ENCODE measurements around the gene A1BG. TPM values are rescaled to one million over a fixed set of nuclear protein-coding genes. Genes with fewer than 3 reads are reported as not detected.

A1BG gene
- total and polyA plus RNA-seq, 7 experiments from 2014 or later: 7.0 to 60.1 (median 16.2) TPM

DNA sequence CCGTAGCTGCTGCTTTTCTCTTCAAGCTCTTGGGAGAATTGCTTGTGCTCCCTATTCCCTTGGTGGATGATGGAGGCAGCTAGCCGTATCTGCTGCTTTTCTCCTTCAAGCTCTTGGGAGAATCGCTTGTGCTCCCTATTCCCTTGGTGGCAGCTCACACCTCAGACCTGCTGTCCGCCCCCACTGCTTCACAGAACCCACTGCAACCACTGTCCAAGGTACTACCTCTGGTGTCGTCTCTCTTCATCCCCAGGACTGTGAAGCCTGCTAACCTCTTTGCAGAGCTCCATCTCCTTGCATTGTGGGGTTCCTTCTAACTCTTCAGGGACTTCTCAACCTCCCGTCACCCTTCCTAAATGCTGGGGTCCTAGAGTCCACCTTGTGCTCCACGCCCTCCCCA, 52.7 kb downstream of the A1BG start:
- Histone ChIP-seq H3K4me3 (ENCODE audit: low read length) (no peak overlapping the region), H3K27me3 (ENCODE audit: control insufficient read depth in 2 of 2, insufficient read depth in 2 of 2, low read length in 2 of 2) (no peaks in the 10 kb centered on the region), H3K27ac (ENCODE audit: low read depth, low read length) (no peak overlapping the region), H3K36me3 (ENCODE audit: control insufficient read depth in 2 of 3, insufficient read depth in 3 of 3, low read length in 3 of 3) (peaks cover 0 to 34% (median 4%) of the 10 kb centered on the region in 3 experiments), H3K9me3 (ENCODE audit: control insufficient read depth in 2 of 3, low read length in 3 of 3) (peaks cover 0 to 4% (median 0%) of the 10 kb centered on the region in 3 experiments), H3K4me1 (ENCODE audit: control insufficient read depth in 2 of 2, insufficient read depth in 2 of 2, low read length in 2 of 2) (peaks cover 0 to 7% of the 10 kb centered on the region in 2 donors)
- POLR2A ChIA-PET: interaction anchor here (0.5 to 1.4 kb wide), 4 partner anchors 13 to 62 kb away, joined by 3 to 4 read pairs (median 3); partner anchors contain the start of genes ZNF497, ZNF8 and ZSCAN22
- Mint-ChIP-seq H3K4me3 (no peak overlapping the region), H3K27me3 (no peaks in the 10 kb centered on the region), H3K36me3 (peaks cover 3 to 75% (median 54%) of the 10 kb centered on the region in 5 donors), H3K27ac (peak overlapping the region in 1 of 9 donors; percentile 17), H3K4me1 (peaks cover 11 to 18% (median 17%) of the 10 kb centered on the region in 7 donors), H3K9me3 (peaks cover 0 to 37% (median 8%) of the 10 kb centered on the region in 11 donors)
- DNase-seq (no peak), ATAC-seq (no peak)
- intact Hi-C loops (cut with micrococcal nuclease): no loop called here
- CTCF ChIA-PET: no interaction called here

DNA sequence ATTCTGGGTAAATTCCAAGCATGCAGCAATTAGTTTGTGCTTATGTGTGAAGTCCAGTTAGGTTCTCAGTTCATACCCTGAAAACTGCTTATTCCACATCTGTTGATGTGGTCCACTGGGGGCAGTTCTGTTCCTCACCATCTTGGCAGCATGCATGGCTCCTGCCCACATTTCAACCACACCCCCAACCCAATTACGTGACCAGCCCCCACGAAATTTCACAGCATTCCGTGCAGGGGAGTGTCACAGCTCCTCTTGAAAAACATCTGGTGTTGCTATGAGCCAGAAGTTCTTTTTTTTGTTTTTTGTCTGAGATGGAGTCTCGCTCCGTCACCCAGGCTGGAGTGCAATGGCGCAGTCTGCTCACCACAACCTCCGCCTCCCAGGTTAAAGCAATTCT, 57.2 kb downstream of the A1BG start:
- Histone ChIP-seq H3K27ac (ENCODE audit: low read depth, low read length) (no peak overlapping the region), H3K4me1 (ENCODE audit: control insufficient read depth in 2 of 2, insufficient read depth in 2 of 2, low read length in 2 of 2) (no peaks in the 10 kb centered on the region), H3K36me3 (ENCODE audit: control insufficient read depth in 2 of 3, insufficient read depth in 3 of 3, low read length in 3 of 3) (peaks cover 10 to 76% (median 17%) of the 10 kb centered on the region in 3 experiments), H3K4me3 (ENCODE audit: low read length) (no peak overlapping the region), H3K9me3 (ENCODE audit: control insufficient read depth in 2 of 3, low read length in 3 of 3) (peaks cover 0 to 42% (median 6%) of the 10 kb centered on the region in 3 experiments), H3K27me3 (ENCODE audit: control insufficient read depth in 2 of 2, insufficient read depth in 2 of 2, low read length in 2 of 2) (no peaks in the 10 kb centered on the region)
- Mint-ChIP-seq H3K36me3 (peaks cover 35 to 88% (median 78%) of the 10 kb centered on the region in 5 donors), H3K27ac (no peak overlapping the region), H3K4me3 (no peak overlapping the region), H3K9me3 (peaks cover 0 to 81% (median 41%) of the 10 kb centered on the region in 11 donors), H3K4me1 (peaks cover 0 to 11% (median 0%) of the 10 kb centered on the region in 7 donors), H3K27me3 (no peaks in the 10 kb centered on the region)
- no peak for DNase-seq
- no peak for ATAC-seq
- intact Hi-C loops (cut with micrococcal nuclease): no loop called here
- ChIA-PET POLR2A (no interaction called here), CTCF (no interaction called here)

Small RNA genes lying within 50 kb of the gene (microRNA-seq; reads per million reads assigned to microRNA genes)
- gene MIR4754 (ENCODE audit: borderline microRNAs expressed): not detected
- gene MIR6806 (ENCODE audit: borderline microRNAs expressed): not detected

Other genes with a start within 250 kb of the A1BG start
- 10 to 100 TPM in 3 of 5 experiments, 1 to 10 TPM in 2; 2.8 to 17.1 (median 15.1) TPM for gene ZNF329, start 202.7 kb downstream of the A1BG start, total RNA-seq
- gene ZNF329, start 202.7 kb downstream of the A1BG start, polyA plus RNA-seq: 10 to 100 TPM in 1 of 2 donors, 1 to 10 TPM in 1; 8.2 to 12.6 TPM
- 10 to 100 TPM; 20.1 to 91.1 (median 52.7) TPM for gene ZNF274, start 170.4 kb downstream of the A1BG start, total RNA-seq
- 10 to 100 TPM; 41.7 to 53.9 TPM for gene ZNF274, start 170.4 kb downstream of the A1BG start, polyA plus RNA-seq
- gene ZNF544, start 124.6 kb downstream of the A1BG start, total RNA-seq: 10 to 100 TPM; 19.7 to 60.7 (median 42.1) TPM
- gene ZNF544, start 124.6 kb downstream of the A1BG start, polyA plus RNA-seq: 10 to 100 TPM; 21.6 to 30.8 TPM
- gene ZNF8, start 74.5 kb downstream of the A1BG start, total RNA-seq: 10 to 100 TPM in 2 of 5 experiments, 1 to 10 TPM in 3; 5.2 to 10.5 (median 10.0) TPM
- gene ZNF8, start 74.5 kb downstream of the A1BG start, polyA plus RNA-seq: 1 to 10 TPM in 1 of 2 donors, under 1 TPM in 1; 0.97 to 1.4 TPM
- 100 to 1,000 TPM in 2 of 5 experiments, 10 to 100 TPM in 3; 59.7 to 122 (median 65.4) TPM for gene ERVK3-1, start 48.1 kb downstream of the A1BG start, total RNA-seq
- 10 to 100 TPM; 68.2 to 88.7 TPM for gene ERVK3-1, start 48.1 kb downstream of the A1BG start, polyA plus RNA-seq
- 1 to 10 TPM; 1.1 to 6.0 (median 4.5) TPM for gene ZSCAN22, start 26.5 kb downstream of the A1BG start, total RNA-seq
- gene ZSCAN22, start 26.5 kb downstream of the A1BG start, polyA plus RNA-seq: 1 to 10 TPM; 1.3 to 3.6 TPM
- gene ZNF497, start 9.3 kb upstream of the A1BG start, total RNA-seq: 1 to 10 TPM; 1.0 to 2.7 (median 1.8) TPM
- gene ZNF497, start 9.3 kb upstream of the A1BG start, polyA plus RNA-seq: 1 to 10 TPM; 1.9 to 2.9 TPM
- gene ZNF837, start 27.5 kb upstream of the A1BG start, total RNA-seq: 1 to 10 TPM; 1.4 to 4.3 (median 2.4) TPM
- 10 to 100 TPM in 1 of 2 donors, 1 to 10 TPM in 1; 6.9 to 15.6 TPM for gene ZNF837, start 27.5 kb upstream of the A1BG start, polyA plus RNA-seq
- gene RPS5, start 33.8 kb upstream of the A1BG start, total RNA-seq: 1,000 to 10,000 TPM in 4 of 5 experiments, 100 to 1,000 TPM in 1; 911 to 1,684 (median 1,502) TPM
- 1,000 to 10,000 TPM; 1,774 to 1,925 TPM for gene RPS5, start 33.8 kb upstream of the A1BG start, polyA plus RNA-seq
- under 1 TPM in 4 of 5 experiments, not detected in 1; 0.32 to 0.53 (median 0.50) TPM for gene RNF225, start 42.2 kb upstream of the A1BG start, total RNA-seq
- not detected for gene RNF225, start 42.2 kb upstream of the A1BG start, polyA plus RNA-seq
- 10 to 100 TPM in 1 of 5 experiments, 1 to 10 TPM in 4; 4.2 to 12.1 (median 8.8) TPM for gene ZNF584, start 55.2 kb upstream of the A1BG start, total RNA-seq
- 1 to 10 TPM; 6.5 to 7.0 TPM for gene ZNF584, start 55.2 kb upstream of the A1BG start, polyA plus RNA-seq
- gene ZNF132, start 86.7 kb upstream of the A1BG start, total RNA-seq: 10 to 100 TPM in 2 of 5 experiments, 1 to 10 TPM in 3; 1.2 to 12.9 (median 4.9) TPM
- 1 to 10 TPM; 2.4 to 3.6 TPM for gene ZNF132, start 86.7 kb upstream of the A1BG start, polyA plus RNA-seq
- 10 to 100 TPM in 3 of 5 experiments, 1 to 10 TPM in 2; 9.1 to 13.9 (median 11.8) TPM for gene ZNF324B, start 98.1 kb upstream of the A1BG start, total RNA-seq
- 1 to 10 TPM; 1.7 to 3.5 TPM for gene ZNF324B, start 98.1 kb upstream of the A1BG start, polyA plus RNA-seq
- gene ZNF324, start 113.6 kb upstream of the A1BG start, total RNA-seq: 10 to 100 TPM; 14.2 to 28.0 (median 23.4) TPM
- gene ZNF324, start 113.6 kb upstream of the A1BG start, polyA plus RNA-seq: 10 to 100 TPM in 1 of 2 donors, 1 to 10 TPM in 1; 9.3 to 20.8 TPM
- 10 to 100 TPM in 4 of 5 experiments, 1 to 10 TPM in 1; 9.5 to 20.0 (median 15.1) TPM for gene ZNF446, start 122.9 kb upstream of the A1BG start, total RNA-seq
- 1 to 10 TPM; 3.2 to 6.0 TPM for gene ZNF446, start 122.9 kb upstream of the A1BG start, polyA plus RNA-seq
- 10 to 100 TPM in 3 of 5 experiments, 1 to 10 TPM in 2; 5.9 to 14.1 (median 12.6) TPM for gene SLC27A5, start 158.5 kb upstream of the A1BG start, total RNA-seq
- 10 to 100 TPM; 18.4 to 26.9 TPM for gene SLC27A5, start 158.5 kb upstream of the A1BG start, polyA plus RNA-seq
- 10 to 100 TPM in 3 of 5 experiments, 1 to 10 TPM in 2; 9.8 to 19.2 (median 17.0) TPM for gene ZBTB45, start 166.3 kb upstream of the A1BG start, total RNA-seq
- gene ZBTB45, start 166.3 kb upstream of the A1BG start, polyA plus RNA-seq: 1 to 10 TPM; 5.1 to 6.5 TPM
- 100 to 1,000 TPM; 396 to 564 (median 435) TPM for gene TRIM28, start 190.6 kb upstream of the A1BG start, total RNA-seq
- gene TRIM28, start 190.6 kb upstream of the A1BG start, polyA plus RNA-seq: 10 to 100 TPM; 55.3 to 88.8 TPM
- 100 to 1,000 TPM in 1 of 5 experiments, 10 to 100 TPM in 4; 64.3 to 131 (median 71.2) TPM for gene CHMP2A, start 201.6 kb upstream of the A1BG start, total RNA-seq
- 100 to 1,000 TPM; 167 to 193 TPM for gene CHMP2A, start 201.6 kb upstream of the A1BG start, polyA plus RNA-seq
- gene UBE2M, start 205.1 kb upstream of the A1BG start, total RNA-seq: 10 to 100 TPM; 37.1 to 92.1 (median 55.8) TPM
- gene UBE2M, start 205.1 kb upstream of the A1BG start, polyA plus RNA-seq: 1 to 10 TPM; 7.5 to 7.8 TPM
- gene MZF1, start 219.8 kb upstream of the A1BG start, total RNA-seq: 10 to 100 TPM; 35.0 to 51.8 (median 44.9) TPM
- 10 to 100 TPM in 1 of 2 donors, 1 to 10 TPM in 1; 9.9 to 18.6 TPM for gene MZF1, start 219.8 kb upstream of the A1BG start, polyA plus RNA-seq